Activated T-cell treated with anti-CD3 and anti-CD28 coated beads, Interleukin-2, amount 50 U/mL, for 48 hours (primary cell): Measurements from ENCODE around the gene RAB26.

ENCODE experiments used
- DNase-seq, 2 experiments: peaks; one replicate each; pipeline ENCODE4 v3.0.0-alpha.2; 2020

The RAB26 gene

GRCh38 chr16:2145843-2146242, 2.6 kb upstream of the RAB26 start:
- no peak for DNase-seq

DNA sequence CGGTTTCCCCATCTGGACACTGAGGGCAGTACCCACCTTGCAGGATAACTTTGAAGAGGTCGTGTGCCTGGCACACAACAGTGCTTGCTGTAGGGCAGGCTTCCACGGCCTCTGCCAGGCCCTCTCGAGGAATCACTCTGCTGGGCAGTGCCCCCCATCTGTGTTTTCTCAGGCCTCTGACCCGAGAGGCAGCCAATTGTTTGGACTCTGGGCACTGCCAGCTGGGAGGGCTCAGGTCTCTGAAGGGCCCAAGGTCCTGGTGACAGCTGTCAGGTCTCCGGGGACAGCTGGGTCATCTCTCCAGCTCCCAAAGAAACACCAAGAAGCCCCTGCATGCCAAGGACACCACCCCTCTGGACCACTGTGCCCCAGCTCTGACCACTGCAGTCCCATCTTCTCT, 1.0 kb upstream of the RAB26 start:
- no peak for DNase-seq

DNA sequence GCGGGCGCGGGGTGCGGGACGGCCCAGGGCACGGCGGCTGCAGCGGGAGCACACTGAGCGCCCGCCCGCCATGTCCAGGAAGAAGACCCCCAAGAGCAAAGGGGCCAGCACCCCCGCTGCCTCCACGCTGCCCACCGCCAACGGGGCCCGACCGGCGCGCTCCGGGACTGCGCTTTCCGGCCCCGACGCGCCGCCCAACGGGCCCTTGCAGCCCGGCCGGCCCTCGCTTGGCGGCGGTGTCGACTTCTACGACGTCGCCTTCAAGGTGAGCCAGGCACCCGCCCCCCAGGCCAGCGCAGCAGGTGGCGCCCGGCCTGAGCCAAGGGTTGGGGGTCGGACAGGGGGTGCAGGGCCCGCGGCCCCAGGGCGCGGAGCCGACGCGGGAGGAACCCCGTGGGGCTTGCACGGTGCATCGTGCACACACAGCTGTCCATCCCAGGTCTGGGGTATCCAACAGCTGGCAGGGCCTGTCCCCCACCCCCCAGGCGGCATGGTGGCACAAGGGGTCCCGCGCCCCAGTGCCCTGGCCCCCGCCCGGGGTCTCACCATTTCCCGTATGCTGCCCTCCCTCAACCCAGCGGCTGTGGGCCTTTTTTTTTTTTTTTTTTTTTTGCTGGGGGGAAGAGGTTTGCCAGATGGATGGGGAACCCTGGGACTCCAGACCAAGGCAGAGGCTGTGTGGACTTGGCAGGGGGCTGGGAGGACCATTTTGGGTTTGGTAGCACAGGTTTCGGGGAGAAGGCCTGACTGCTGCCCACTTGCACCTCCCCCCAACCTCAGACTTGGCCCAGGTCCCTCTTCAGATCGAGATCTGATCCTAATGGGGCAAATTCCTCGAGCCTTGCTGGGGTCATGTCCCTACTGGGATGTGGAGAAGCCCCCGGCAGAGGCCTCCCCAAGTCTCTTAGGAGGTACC, 547 bp downstream of the RAB26 start:
- peak; percentile 50 to 64 for DNase-seq

DNA sequence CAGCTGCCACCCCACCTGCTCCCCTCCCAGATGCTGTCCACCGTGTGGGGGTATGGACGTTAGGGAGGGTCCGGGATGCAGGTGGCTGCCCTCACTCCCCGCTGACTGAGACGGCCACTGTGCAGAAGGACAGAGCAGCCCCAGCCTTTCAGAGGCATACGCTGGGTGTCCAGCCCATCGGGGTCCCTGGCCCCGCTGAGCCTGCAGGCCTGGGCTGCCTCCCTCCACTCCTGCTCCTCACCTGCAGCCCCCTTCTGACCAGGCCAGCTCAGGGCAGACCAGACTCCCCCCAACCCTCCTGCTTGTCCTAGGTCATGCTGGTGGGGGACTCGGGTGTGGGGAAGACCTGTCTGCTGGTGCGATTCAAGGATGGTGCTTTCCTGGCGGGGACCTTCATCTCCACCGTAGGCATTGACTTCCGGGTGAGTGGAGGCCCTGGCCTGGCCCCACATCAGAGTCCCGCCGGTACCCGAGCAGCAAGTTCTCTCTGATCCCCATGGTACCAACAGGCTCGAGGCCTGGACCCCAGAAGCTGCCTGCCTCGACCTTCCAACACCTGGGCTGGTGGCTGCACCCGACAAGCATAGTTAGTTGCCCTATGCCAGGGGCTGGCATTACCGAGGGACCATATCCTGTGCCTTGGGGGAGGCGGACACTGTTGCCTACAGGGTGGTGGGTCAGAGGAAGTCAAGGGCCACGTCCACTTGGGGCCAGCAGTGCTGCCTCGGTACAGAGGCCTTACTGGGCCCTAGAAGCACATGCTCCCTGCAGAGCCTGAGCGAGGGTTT, 1.4 kb downstream of the RAB26 start:
- peak; percentile 69 to 70 for DNase-seq

- DNase-seq = no peak
Observed at GRCh38 chr16:2150418-2151187, 2.2 kb downstream of the RAB26 start.

DNA sequence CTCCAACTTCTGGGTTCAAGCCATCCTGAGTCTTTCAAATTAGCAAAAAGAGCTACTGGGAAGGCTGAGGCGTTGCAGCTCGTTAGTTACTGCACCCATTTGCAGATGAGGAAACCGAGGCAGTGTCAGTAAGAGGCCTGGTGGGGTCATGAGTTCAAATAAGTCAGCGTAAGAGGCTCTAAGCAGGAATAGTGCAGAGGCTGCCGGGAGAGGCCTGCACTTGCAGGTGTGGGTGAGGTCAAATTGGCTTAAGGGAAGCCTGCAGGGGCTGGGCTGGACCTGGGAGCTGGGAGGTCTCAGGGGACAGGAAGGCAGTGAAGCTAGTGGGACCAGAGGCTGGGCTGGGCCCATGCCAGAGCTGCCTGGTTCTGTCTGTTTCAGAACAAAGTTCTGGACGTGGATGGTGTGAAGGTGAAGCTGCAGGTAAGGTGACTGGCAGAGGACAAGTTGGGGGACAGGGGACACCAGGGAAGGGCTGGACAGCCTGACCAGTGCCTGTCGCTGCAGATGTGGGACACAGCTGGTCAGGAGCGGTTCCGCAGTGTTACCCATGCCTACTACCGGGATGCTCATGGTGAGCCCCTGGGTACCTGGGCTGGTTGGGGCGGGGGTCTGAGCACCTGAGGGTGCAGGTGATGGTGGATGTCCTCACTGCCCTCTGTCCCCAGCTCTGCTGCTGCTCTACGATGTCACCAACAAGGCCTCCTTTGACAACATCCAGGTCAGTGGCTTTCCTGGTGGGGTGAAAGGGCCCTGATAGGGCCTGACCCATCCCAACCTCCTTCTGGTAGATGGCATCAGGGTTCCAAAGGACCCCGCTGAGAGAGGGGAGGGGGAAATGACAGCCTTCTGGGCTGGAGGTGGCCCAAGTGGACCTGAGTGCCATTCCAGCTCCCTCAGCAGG, 3.0 kb downstream of the RAB26 start:
- peak; percentile 72 to 73 for DNase-seq

DNA sequence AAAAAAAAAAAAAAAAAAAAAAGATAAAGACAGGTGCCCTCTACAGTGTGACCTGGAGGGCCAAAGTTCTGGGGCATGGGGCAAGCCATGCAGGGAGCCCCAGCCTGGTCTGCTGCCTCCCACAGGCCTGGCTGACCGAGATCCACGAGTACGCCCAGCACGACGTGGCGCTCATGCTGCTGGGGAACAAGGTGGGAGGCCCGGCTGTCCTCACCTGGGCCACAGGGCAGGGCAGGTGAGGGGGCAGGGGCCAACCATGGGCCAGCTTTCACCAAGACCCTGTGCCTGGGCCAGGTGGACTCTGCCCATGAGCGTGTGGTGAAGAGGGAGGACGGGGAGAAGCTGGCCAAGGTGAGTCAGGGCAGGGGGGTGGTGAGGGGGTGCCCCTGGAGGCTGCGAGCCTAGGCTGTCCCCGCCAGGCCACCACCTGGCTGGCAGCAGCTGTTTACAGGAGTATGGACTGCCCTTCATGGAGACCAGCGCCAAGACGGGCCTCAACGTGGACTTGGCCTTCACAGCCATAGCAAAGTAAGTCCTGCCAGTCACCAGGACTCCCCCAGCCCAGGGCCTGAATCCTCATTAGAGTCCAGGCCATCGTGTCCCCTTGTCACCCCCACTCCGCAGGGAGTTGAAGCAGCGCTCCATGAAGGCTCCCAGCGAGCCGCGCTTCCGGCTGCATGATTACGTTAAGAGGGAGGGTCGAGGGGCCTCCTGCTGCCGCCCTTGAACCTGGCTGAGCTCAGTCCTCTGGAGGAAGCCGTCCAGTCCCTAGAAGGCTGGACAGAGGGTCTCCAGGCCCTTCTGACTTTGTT, 4.5 kb downstream of the RAB26 start:
- peak; percentile 68 for DNase-seq

DNA sequence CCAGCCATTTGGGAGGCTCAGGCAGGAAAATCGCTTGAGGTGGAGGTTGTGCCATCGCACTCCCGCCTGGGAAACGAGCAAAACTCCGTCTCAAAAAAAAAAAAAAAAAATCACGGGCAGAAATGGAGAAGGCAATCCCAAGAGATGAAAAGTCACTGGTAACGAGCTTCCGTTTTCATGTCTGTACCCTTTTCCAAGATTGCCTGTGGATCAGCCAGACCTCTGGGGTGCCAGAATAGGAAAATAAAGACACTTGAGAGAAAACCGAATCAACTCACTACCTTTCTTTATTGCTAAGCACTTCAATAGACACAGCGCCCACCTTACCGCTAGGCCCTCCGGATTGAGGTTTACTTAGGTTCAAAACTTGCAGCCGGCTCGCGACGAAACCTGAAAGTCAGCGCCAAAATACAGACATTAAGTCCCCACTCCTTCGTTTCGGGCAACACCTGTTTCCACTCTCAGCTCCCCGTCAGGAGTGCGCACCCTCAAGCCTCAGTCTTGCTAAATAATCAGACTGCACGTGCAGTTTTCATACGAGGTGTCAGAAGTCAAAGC, 6.2 kb downstream of the RAB26 start:
- DNase-seq = no peak

DNA sequence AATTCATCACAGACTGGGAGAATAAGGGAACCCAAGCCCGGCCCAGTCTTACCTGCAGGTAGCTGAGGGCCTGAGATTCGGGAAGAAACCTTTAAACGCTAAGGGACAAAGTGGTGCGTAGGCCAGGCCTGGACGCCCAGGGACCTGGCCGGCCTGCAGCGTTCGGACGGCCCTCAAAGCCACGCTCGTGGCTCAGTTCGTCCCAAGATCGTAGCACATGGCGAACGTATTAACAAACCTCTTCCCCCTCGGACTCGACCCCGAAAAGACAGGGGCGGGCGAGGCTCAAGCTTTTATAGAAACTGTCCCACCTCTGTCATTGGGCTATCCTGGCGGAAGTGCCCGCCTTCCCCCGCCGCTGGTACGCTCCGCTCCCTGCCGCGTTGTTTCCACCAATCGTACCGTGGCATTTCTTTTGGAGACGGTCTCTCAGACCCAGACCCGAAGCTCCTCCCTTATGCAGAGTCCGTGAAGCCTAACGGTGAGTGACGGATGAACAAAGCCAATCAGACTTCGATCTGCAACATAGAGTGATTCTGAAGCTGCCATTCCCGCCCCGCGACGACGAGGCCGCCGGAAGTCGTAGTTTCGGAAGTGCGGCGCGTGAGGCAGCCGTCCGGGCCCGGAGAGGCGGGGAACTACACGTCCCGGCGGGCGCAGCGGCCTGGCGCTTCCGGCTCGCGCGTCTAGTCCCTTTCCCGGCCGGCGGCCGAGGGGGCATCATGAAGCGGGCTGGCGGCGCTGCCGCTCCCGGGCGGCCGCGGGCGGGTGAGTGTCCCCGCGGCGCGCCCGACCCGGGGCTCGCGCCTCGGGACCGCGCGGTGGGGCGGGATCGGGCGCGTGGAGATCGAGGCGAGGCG, 6.9 kb downstream of the RAB26 start, which contains the start of gene TRAF7:
TRAF7 (plus strand) TSS at position 692 of the 860 bp plus-strand sequence. CDS start 8,139 bp downstream, outside the sequence.
- peak; percentile 97 to 98 for DNase-seq

DNA sequence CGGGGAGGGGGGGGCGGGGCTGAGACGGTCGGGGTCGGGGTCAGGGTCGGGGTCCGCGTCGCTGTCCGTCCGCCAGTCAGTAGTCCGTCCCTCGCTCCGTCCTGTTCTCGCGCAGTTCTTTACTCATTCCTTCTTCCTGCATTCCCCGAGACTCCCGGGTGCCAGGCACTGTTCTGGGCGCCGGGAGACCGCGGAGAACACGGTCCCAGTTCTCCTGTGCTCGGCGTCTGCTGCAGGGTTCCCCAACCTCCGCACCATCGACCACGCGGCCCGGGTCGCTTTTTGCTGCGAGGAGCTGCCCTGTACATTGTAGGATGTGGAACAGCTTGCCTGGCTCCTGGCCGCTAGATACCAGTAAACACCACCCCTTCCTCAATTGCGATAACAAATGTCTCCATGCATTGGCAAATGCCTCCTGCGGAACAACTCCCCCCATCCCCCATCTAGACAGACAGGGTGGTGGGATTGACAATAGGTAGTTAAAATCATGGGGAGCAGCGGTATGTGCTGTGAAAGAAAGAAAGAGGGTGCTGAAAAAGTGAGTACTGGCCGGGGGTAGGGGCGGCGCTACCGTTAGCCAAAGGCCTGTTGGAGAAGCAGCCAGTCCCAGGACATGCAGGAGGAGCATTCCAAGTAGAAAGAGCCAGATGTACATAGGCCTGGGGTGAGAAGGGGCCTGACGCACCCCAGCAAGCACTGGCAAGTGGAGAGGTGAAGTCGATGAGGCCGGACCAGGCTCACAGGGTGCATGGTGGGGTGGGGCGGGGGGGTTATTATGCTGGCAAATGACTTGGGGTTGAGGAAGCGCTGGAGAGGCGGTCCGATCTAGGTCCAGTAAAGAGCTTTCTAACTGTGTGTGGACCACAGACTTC, 7.8 kb downstream of the RAB26 start:
- DNase-seq = peak; percentile 39 to 49

DNA sequence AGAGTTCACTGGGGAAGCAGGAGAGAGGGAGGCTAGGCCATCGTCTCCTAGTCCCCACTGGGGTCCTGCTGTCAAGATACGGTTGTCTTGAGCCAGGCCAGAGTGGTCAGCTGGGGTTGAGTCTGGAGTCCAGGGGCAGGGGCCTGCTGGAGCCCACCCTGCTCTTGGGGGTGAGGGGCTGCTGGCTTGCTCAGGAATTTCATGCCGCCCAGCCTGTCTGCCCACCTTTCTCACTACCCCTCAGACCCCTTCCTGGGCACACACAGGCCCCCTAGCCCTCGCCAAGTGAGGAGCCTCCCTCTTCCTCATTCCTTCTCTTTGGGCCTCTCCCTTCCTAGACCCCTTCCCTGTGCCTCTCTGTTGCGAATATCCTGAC, 8.4 kb downstream of the RAB26 start:
- no peak for DNase-seq

GRCh38 chr16:2157480-2158261, 9.2 kb downstream of the RAB26 start:
- no peak for DNase-seq

DNA sequence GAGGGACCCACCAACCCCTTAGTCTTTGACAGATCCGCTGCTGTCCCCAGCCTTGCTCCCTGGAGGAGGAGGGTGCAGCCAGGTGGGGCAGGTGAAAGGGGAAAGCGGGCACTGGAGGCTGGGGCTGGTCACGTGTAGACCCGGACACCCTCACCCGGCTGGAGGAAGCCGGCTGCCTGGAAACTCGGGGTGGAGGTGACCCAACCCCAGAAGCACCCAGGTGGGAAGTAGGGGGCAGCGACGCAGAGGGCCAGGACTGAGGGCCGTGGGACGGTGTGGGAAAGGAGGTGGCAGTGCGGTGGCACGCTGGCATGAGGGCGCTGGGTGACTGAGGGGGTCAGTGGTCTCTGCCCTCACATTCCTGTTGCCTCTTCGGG, 9.8 kb downstream of the RAB26 start:
- no peak for DNase-seq

DNA sequence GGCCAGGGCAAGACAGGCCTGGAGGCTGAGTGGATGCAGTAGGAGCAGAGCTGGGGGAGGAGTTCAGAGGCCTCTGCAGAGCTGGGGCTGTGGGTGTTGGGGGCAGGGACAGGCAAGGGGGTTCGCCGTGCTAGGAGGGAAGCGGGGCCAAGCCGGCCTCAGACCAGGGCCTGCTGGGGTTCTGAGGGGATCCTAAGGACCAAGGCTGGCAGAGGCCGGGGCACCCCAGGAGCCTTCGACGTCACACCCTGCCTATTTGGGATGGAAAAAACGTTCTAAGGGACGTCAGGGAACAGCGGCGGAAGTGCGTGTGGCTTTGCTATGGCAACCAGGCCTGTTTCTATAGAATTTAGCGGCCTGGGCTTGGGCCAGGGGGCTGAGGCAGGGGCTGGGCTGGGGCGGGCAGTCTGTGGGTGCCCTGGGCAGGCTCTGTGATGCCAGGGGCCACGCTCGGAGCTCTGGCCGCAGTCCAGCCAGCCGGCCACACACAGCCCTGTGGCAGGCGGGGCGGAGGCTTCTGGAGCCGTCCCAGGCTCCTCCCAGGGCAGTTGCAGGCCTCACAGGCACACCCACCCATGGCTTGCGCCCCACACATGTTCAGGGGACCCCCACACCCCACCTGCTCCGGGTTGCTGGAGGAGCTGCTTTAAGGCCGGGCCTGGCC, 10.9 kb downstream of the RAB26 start:
- DNase-seq = no peak

GRCh38 chr16:2160915-2161551, 12.6 kb downstream of the RAB26 start:
- no peak for DNase-seq

DNA sequence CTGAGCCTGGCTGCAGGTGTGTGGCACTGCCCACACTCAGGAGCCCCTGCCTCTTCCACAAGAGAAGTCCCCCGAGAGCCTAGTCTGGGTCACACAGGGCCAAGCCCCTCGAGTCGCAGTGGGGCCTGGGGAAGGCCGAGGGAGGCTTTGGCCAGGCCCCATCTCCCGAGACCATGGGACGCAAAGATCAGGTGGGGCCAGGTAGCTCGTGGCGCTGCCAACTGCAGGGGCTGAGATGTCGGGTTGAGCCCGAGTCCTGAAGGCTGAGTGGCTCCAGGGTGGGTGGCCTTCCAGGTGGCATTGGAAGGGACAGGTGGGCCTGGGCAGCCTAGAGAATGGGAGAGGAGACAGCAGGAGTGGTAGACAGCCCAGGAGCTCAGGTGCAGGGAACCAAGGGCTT, 13.5 kb downstream of the RAB26 start:
- DNase-seq = no peak

DNA sequence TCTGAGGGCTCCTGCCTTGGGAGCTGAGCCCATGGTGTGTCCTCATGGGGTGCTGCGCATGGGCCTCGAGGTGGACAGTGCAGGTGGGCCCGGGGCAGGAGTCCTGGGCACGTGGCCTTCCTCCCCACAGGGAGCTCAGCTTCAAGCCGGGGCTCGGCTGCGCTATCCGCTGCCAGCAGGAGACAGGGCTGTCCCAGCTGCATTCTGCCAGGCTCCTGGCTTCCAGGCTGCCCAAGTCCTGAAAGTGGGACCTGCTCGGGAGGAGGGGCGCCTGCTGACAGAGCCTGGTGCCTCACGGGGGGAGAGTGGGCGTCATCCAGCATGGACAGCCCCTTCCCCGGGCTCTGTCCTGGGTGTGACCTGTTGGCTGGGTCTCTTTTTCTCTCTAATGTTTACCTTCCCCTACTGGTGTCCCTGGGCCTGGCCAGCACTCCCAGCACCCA, 14.3 kb downstream of the RAB26 start:
- DNase-seq = no peak
